C4-2B (cell line): ENCODE results near the gene ANKRD31.

Experiments used
- H3K27ac ChIP-seq: fragments of 450-650 bp; 2 replicates; pipeline ENCODE4 v1.5.1; 2017
- CTCF ChIP-seq: fragments of 450-650 bp; conservative IDR thresholded peaks from 2 replicates; pipeline ENCODE4 v1.5.1; 2017; ENCODE audit warnings: mild to moderate bottlenecking
- ZFX ChIP-seq: fragments of 450-650 bp; IDR thresholded peaks from 2 replicates; pipeline ENCODE4 v1.6.1; 2017

Gene ANKRD31, protein sequence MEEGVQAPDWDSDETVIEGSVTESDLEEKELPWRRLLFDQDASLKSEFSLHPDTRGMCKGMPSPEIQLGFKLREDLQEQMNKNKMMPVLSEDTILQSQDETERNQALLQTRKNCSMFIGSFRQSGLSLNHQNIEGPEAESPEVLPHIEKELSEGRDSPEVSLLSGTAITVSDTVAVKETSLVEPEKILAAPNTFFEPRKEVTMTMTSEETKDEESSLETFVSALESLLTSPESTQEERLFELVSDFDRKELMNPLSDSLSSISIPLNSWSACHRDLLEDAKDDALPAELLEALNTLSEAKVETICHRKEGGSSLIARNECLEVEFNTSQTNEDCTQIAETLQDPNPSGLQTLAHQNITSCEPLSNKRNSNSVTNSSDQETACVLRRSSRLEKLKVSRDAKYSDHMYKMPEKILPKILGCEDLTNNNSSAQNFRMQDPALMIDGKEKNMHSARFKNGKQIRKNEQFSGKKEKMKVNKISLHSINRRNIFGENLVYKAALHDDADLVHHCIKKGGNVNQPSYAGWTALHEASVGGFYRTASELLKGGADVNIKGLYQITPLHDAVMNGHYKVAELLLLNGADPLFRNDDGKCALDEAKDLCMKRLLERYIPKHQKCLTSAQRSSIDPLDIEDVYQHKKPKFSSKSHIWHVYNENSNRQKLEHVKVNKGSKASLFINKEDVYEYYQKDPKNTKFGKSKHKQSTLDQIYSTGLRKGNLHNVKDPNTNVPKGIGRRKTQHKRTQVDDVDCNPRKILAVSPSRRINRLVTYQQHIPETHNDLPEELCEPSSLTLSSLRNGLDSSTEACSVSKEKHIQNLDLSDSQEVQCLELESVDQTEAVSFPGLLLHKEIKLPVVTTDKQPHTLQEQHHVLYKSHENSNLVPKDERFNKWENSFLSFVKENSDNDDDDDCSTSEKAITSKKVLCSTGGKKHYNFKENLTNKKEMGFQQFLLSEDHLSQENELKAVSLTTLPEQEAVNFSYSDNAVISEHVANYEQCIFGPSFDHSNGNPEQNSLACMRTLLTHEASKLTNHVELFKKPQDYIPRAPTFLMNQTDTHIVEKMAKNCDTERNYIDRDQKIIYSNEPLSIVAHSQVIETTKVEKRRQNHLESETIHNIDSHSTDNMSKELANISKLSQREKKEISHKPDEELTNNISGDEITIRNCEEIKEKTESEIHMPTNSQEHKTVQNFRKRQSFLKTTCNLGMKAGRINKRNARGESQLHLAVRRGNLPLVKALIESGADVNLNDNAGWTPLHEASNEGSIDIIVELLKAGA (N-terminal part only)

GRCh38 chr5:75236322-75237316 lies at the start of gene ANKRD31:
ANKRD31 (minus strand) TSS chr5:75236878; CDS start chr5:75236686, 192 bp downstream.
- H3K27ac ChIP-seq: peak within 1 kb of the TSS; percentile 70
- TF ChIP-seq CTCF (peak; percentile 98), ZFX (peak; percentile 70)

- TF ChIP-seq CTCF (no peak), ZFX (no peak)
- no peak overlapping the region for H3K27ac ChIP-seq
Observed at GRCh38 chr5:75286211-75286773, 49.6 kb upstream of the ANKRD31 start.

GRCh38 chr5:75282581-75282980 lies 45.9 kb upstream of the ANKRD31 start:
- TF ChIP-seq CTCF: no peak
- no peak for TF ChIP-seq ZFX
- no peak overlapping the region for H3K27ac ChIP-seq

DNA sequence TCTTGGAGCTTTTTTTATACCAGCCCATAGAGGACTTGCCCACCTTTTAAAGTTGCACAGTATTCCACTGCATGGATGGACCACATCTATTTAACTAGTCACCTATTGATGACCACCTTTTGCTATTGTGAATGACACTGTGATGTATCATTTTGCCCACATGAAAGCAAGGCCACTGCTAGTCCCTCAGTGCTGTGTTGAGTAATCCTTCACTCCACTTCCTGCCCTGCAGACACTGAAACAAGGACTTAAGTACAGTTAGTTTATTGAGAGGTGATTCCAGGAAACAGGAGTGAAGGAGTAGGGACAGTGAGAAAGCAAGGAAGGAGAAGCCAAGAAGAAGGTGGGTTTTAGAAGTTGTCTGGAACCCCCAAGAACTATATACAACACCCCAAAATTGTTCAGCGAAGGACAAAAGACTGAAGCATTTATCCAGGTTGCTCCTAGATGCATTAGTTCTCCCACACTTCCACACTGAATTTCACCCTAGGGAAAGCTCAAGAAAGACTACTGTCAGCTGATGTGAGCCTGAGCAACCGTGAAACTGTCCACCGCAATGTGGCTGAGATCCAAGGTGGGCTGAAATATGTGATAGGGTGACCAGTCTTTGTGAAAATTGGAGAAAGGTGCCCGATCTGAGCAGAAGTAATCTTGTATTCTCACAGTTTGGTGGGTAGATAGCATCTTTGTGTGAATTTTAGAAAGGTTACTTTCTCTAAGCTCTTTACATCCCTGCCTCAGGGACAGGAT lies 45.2 kb upstream of the ANKRD31 start:
- H3K27ac ChIP-seq: no peak overlapping the region
- no peak for TF ChIP-seq ZFX
- TF ChIP-seq CTCF: no peak

GRCh38 chr5:75279321-75279720 lies 42.6 kb upstream of the ANKRD31 start:
- no peak overlapping the region for H3K27ac ChIP-seq
- TF ChIP-seq ZFX (no peak), CTCF (no peak)
